ENCODE results near the gene RNASET2.
"Not testable (repeated sequence)": the region's sequence is repeated elsewhere in the genome, so short reads cannot be mapped to it uniquely, and the experiment has no call there.

The RNASET2 gene

DNA sequence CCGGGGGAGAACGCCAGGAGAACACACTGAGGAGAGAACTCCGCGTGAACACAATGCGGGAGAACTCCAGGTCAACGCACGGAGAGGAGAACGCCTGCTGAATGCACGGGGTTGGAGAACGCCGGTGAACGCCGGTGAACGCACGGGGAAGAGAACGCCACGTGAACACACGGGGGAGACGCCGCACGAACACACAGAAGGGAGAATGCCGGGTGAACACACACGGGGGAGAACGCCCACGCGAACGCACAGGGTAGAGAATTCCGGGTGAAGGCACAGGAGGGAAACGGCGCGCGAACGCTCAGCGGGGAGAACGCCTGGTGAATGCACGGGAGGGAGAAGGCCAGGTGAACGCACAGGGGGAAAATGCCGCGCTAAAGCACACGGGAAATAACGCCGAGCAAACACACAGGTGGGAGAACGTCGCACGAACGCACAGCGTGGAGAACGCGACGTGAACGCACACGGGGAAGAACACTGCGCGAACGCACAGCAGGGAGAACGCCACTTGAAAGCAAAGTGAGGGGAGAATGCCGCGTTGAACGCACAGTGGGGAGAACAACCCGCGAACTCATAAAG is 56.1 kb downstream of the RNASET2 start:
- Histone ChIP-seq H3K9me3 (no peaks in the 10 kb centered on the region), H3K27ac (no peak overlapping the region)

DNA sequence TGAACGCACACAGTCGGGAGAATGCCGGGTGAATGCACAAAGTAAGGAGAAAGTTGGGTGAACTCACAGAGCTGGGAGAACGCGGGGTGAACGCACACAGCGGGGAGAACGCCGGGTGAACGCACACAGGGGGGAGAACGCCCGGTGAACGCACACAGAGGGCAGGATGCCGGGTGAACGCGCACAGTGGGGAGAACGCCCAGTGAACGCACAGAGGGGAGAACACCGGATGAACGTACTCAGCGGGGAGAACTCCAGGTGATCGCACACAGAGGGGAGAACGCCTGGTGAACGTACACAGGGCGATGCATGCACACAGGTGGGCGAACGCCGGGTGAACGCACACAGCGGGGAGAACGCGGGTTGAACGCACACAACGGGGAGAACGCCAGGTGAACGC is 57.4 kb downstream of the RNASET2 start:
- no peak overlapping the region for H3K9ac ChIP-seq
- no peaks in the 10 kb centered on the region for H3K9me3 ChIP-seq
- no peak overlapping the region for H3K4me3 ChIP-seq
- no peaks in the 10 kb centered on the region for H3K4me1 ChIP-seq
- no peaks in the 10 kb centered on the region for H3K27me3 ChIP-seq
- H3K4me2 ChIP-seq, result no peak overlapping the region
- TF ChIP-seq Cebpa-rat (IDR thresholded peaks at IDR 0.05), result no peak
- H3K36me3 ChIP-seq, result no peaks in the 10 kb centered on the region
- no peak overlapping the region for H3K27ac ChIP-seq
- H4K20me1 ChIP-seq, result no peaks in the 10 kb centered on the region

More for the DNA sequence above, 56.1 kb downstream of the RNASET2 start:
- no peaks in the 10 kb centered on the region for H4K20me1 ChIP-seq
- H3K4me3 ChIP-seq, result no peak overlapping the region
- H3K4me2 ChIP-seq, result no peak overlapping the region
- H3K27me3 ChIP-seq, result no peaks in the 10 kb centered on the region
- TF ChIP-seq Cebpa-rat (IDR thresholded peaks at IDR 0.05), result no peak
- H3K4me1 ChIP-seq, result no peaks in the 10 kb centered on the region
- H3K36me3 ChIP-seq, result no peaks in the 10 kb centered on the region; the same call in 1 of the 2 replicates
- no peak overlapping the region for H3K9ac ChIP-seq

DNA sequence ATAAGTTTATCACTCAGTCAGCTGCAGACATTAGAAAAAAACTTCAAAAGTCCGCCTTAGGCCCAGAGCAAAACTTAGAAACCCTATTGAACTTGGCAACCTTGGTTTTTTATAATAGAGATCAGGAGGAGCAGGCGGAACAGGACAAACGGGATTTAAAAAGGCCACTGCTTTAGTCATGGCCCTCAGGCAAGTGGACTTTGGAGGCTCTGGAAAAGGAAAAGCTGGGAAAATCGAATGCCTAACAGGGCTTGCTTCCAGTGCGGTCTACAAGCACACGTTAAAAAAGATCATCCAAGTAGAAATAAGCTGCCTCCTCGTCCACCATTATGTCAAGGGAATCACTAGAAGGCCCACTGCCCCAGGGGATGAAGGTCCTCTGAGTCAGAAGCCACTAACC is 61.7 kb downstream of the RNASET2 start:
- H3K36me3 ChIP-seq, H4K20me1 ChIP-seq, H3K27me3 ChIP-seq, H3K4me2 ChIP-seq, H3K9me3 ChIP-seq, H3K9ac ChIP-seq, H3K27ac ChIP-seq, H3K4me3 ChIP-seq, H3K4me1 ChIP-seq: not testable (repeated sequence)

DNA sequence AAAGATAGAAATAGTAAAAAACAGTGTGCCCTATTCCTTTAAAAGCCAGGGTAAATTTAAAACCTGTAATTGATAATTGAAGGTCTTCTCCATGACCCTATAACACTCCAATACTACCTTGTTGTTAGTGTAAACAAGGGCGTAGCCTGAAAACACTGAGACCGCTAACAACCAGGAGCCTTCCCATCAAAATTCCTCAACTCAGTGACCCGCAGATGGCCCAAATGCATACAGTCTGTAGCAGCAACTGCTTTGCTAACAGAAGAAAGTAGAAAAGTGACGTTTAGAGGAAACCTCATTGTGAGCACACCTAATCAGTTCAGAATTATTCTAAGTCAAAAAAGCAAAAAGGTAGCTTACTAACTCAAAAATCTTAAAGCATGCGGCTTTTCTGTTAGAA is 63.9 kb downstream of the RNASET2 start:
- H3K36me3 ChIP-seq, H3K4me1 ChIP-seq, H3K27ac ChIP-seq, H3K27me3 ChIP-seq, H4K20me1 ChIP-seq, H3K4me3 ChIP-seq, H3K4me2 ChIP-seq, H3K9ac ChIP-seq, H3K9me3 ChIP-seq: not testable (repeated sequence)

DNA sequence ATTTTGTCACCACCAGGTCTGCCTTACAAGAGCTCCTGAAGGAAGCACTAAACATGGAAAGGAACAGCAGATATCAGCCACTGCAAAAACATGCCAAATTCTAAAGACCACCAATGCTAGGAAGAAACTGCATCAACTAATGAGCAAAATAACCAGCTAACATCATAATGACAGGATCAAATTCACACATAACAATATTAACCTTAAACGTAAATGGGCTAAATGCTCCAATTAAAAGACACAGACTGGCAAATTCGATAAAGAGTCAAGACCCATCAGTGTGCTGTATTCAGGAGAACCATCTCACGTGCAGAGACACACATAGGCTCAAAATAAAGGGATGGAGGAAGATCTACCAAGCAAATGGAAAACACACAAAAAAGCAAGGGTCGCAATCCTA is 69.6 kb downstream of the RNASET2 start:
- H3K4me3 ChIP-seq, H3K27me3 ChIP-seq, H3K4me1 ChIP-seq, H3K27ac ChIP-seq, H3K36me3 ChIP-seq, H4K20me1 ChIP-seq, H3K9ac ChIP-seq, H3K4me2 ChIP-seq: not testable (repeated sequence)
- peaks cover 20% of the 10 kb centered on the region for H3K9me3 ChIP-seq

DNA sequence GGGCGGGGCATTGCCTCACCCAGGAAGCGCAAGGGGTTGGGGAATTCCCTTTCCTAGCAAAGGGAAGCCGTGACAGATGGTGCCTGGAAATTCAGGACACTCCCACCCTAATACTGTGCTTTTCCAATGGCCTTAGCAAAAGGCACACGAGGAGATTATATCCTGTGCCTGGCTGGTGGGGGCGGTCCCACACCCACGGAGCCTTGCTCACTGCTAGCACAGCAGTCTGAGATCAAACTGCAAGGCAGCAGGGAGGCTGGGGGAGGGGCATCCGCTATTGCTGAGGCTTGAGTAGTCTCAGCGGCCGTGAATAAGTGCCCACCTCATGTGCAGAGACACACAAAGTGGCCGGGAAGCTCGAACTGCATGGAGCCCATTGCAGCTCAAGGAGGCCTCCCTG is 71.4 kb downstream of the RNASET2 start:
- not testable (repeated sequence) for H3K4me3 ChIP-seq, H3K27me3 ChIP-seq, H3K4me1 ChIP-seq, H4K20me1 ChIP-seq, H3K36me3 ChIP-seq, H3K27ac ChIP-seq, H3K9ac ChIP-seq, H3K4me2 ChIP-seq
- H3K9me3 ChIP-seq, result peaks cover 13% of the 10 kb centered on the region

DNA sequence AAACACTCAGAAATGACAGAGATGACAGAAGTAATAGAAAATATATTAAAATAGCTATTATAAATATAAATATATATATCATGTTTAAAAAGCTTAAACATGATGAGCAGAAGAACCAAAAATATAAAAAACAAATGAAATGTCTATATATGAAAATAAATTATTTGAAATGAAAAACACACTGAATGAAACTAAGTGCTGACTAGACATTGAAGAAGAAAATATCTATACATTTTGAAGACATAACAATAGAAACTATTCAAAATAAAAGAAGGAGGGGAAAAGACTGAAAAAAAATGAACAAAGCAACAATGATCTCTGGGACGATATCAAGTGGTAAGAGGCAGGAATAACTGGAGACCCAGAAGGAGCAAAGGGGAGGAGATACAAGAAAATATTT is 76.8 kb downstream of the RNASET2 start:
- no peaks in the 10 kb centered on the region for H3K4me1 ChIP-seq

More for the DNA sequence above, 76.8 kb downstream of the RNASET2 start:
- H3K9me3 ChIP-seq, result peaks cover 7% of the 10 kb centered on the region
- H3K4me3 ChIP-seq, result no peak overlapping the region
- no peaks in the 10 kb centered on the region for H4K20me1 ChIP-seq
- H3K27me3 ChIP-seq, result no peaks in the 10 kb centered on the region
- no peak overlapping the region for H3K9ac ChIP-seq
- no peak overlapping the region for H3K4me2 ChIP-seq
- no peak overlapping the region for H3K27ac ChIP-seq
- no peaks in the 10 kb centered on the region for H3K36me3 ChIP-seq
- TF ChIP-seq Cebpa-rat (IDR thresholded peaks at IDR 0.05), result no peak
